Muscle layer of colon (tissue), 2 donors: ENCODE measurements around the gene MAT2B.

Source experiments
- H3K27ac ChIP-seq: one replicate; pipeline ENCODE4 v1.7.0; 2013; ENCODE audit warnings: low read depth, mild to moderate bottlenecking, low read length, moderate library complexity
- H3K27me3 ChIP-seq, 2 donors: one replicate each; pipeline ENCODE4 v1.7.0; 2013; ENCODE audit warnings: low read length in 2 of 2, mild to moderate bottlenecking in 2 of 2; ENCODE audit not compliant: insufficient read depth in 2 of 2, control insufficient read depth in 1 of 2
- H3K36me3 ChIP-seq: one replicate; pipeline ENCODE4 v1.7.0; 2013; ENCODE audit warnings: mild to moderate bottlenecking, low read length; ENCODE audit not compliant: insufficient read depth
- H3K4me1 ChIP-seq: one replicate; pipeline ENCODE4 v1.7.0; 2013; ENCODE audit warnings: mild to moderate bottlenecking, low read length; ENCODE audit not compliant: insufficient read depth
- H3K4me3 ChIP-seq, 2 donors: one replicate each; pipeline ENCODE4 v1.7.0; 2013; ENCODE audit warnings: low read length in 2 of 2, low read depth in 1 of 2, mild to moderate bottlenecking in 1 of 2, moderate library complexity in 1 of 2
- H3K9ac ChIP-seq: one replicate; pipeline ENCODE4 v1.7.0; 2013; ENCODE audit warnings: low read length
- H3K9me3 ChIP-seq: one replicate; pipeline ENCODE4 v1.7.0; 2013; ENCODE audit warnings: mild to moderate bottlenecking, low read length
- donor health status: abdominal sarcoma.
- donor health status: Adenocarcinoma of cecum.

The MAT2B gene

GRCh38 chr5:163475411-163475810, 30.0 kb upstream of the MAT2B start:
- Histone ChIP-seq H3K36me3 (no peaks in the 10 kb centered on the region), H3K9me3 (no peaks in the 10 kb centered on the region), H3K4me3 (no peak overlapping the region), H3K9ac (no peak overlapping the region), H3K27ac (no peak overlapping the region), H3K27me3 (no peaks in the 10 kb centered on the region), H3K4me1 (no peaks in the 10 kb centered on the region)

GRCh38 chr5:163478126-163478981, 27.1 kb upstream of the MAT2B start:
- Histone ChIP-seq H3K4me1 (no peaks in the 10 kb centered on the region), H3K27ac (no peak overlapping the region), H3K9ac (no peak overlapping the region), H3K9me3 (no peaks in the 10 kb centered on the region), H3K27me3 (no peaks in the 10 kb centered on the region), H3K36me3 (no peaks in the 10 kb centered on the region), H3K4me3 (no peak overlapping the region)

- Histone ChIP-seq H3K9ac (no peak overlapping the region), H3K4me3 (no peak overlapping the region), H3K9me3 (no peaks in the 10 kb centered on the region), H3K27ac (no peak overlapping the region), H3K36me3 (no peaks in the 10 kb centered on the region), H3K27me3 (no peaks in the 10 kb centered on the region), H3K4me1 (no peaks in the 10 kb centered on the region)
Observed at GRCh38 chr5:163478982-163479271, 26.5 kb upstream of the MAT2B start.

- no peak overlapping the region for H3K9ac ChIP-seq
- H3K27me3 ChIP-seq: no peaks in the 10 kb centered on the region
- no peaks in the 10 kb centered on the region for H3K9me3 ChIP-seq
- no peak overlapping the region for H3K4me3 ChIP-seq
- H3K27ac ChIP-seq: no peak overlapping the region
- H3K4me1 ChIP-seq: no peaks in the 10 kb centered on the region
- no peaks in the 10 kb centered on the region for H3K36me3 ChIP-seq
Observed at GRCh38 chr5:163489055-163489744, 16.2 kb upstream of the MAT2B start.

GRCh38 chr5:163489745-163490075, 15.7 kb upstream of the MAT2B start:
- no peaks in the 10 kb centered on the region for H3K9me3 ChIP-seq
- H3K4me3 ChIP-seq: no peak overlapping the region
- no peaks in the 10 kb centered on the region for H3K27me3 ChIP-seq
- H3K4me1 ChIP-seq: no peaks in the 10 kb centered on the region
- no peak overlapping the region for H3K9ac ChIP-seq
- no peak overlapping the region for H3K27ac ChIP-seq
- no peaks in the 10 kb centered on the region for H3K36me3 ChIP-seq

- no peak overlapping the region for H3K4me3 ChIP-seq
- no peaks in the 10 kb centered on the region for H3K9me3 ChIP-seq
- H3K36me3 ChIP-seq: no peaks in the 10 kb centered on the region
- H3K27ac ChIP-seq: no peak overlapping the region
- no peaks in the 10 kb centered on the region for H3K4me1 ChIP-seq
- H3K9ac ChIP-seq: no peak overlapping the region
- no peaks in the 10 kb centered on the region for H3K27me3 ChIP-seq
Observed at GRCh38 chr5:163496286-163496685, 9.1 kb upstream of the MAT2B start.

- Histone ChIP-seq H3K4me1 (peaks cover 2% of the 10 kb centered on the region), H3K9ac (no peak overlapping the region), H3K27ac (no peak overlapping the region), H3K4me3 (no peak overlapping the region), H3K27me3 (no peaks in the 10 kb centered on the region), H3K9me3 (no peaks in the 10 kb centered on the region), H3K36me3 (no peaks in the 10 kb centered on the region)
Observed at GRCh38 chr5:163497315-163497714, 8.1 kb upstream of the MAT2B start.

GRCh38 chr5:163498886-163499285, 6.5 kb upstream of the MAT2B start:
- Histone ChIP-seq H3K27ac (no peak overlapping the region), H3K4me1 (peaks cover 9% of the 10 kb centered on the region), H3K27me3 (no peaks in the 10 kb centered on the region), H3K4me3 (no peak overlapping the region), H3K9me3 (no peaks in the 10 kb centered on the region), H3K36me3 (no peaks in the 10 kb centered on the region), H3K9ac (no peak overlapping the region)

GRCh38 chr5:163502521-163502920, 2.9 kb upstream of the MAT2B start:
- H3K9ac ChIP-seq: peak overlapping the region; percentile 81
- peak overlapping the region in 1 of 2 donors; percentile 97 for H3K4me3 ChIP-seq
- H3K4me1 ChIP-seq: peaks cover 12% of the 10 kb centered on the region
- no peaks in the 10 kb centered on the region for H3K9me3 ChIP-seq
- H3K27me3 ChIP-seq: no peaks in the 10 kb centered on the region
- H3K36me3 ChIP-seq: no peaks in the 10 kb centered on the region
- peak overlapping the region; percentile 95 for H3K27ac ChIP-seq

GRCh38 chr5:163503106-163504078, 2.0 kb upstream of the MAT2B start:
- no peaks in the 10 kb centered on the region for H3K9me3 ChIP-seq
- peak overlapping the region; percentile 38 to 97 for H3K4me3 ChIP-seq
- peak overlapping the region; percentile 81 for H3K9ac ChIP-seq
- peaks cover 20% of the 10 kb centered on the region for H3K4me1 ChIP-seq
- peak overlapping the region; percentile 95 for H3K27ac ChIP-seq
- H3K27me3 ChIP-seq: no peaks in the 10 kb centered on the region
- H3K36me3 ChIP-seq: no peaks in the 10 kb centered on the region
